Raji (cell line): ENCODE data around the gene TTC21A.

Experiments used
- POLR2A ChIP-seq: IDR thresholded peaks from 2 replicates; pipeline ENCODE4 v1.6.1; 2011; ENCODE audit warnings: low read depth, low read length, control low read depth; ENCODE audit not compliant: insufficient read depth

TTC21A gene

GRCh38 chr3:39124876-39125840 lies 17.7 kb downstream of the TTC21A start:
- TF ChIP-seq POLR2A, result no peak

GRCh38 chr3:39125841-39126500 lies 18.5 kb downstream of the TTC21A start:
- no peak for TF ChIP-seq POLR2A

GRCh38 chr3:39126532-39127071 lies 19.1 kb downstream of the TTC21A start:
- TF ChIP-seq POLR2A, result no peak

GRCh38 chr3:39127269-39127907 lies 19.9 kb downstream of the TTC21A start:
- no peak for TF ChIP-seq POLR2A

- TF ChIP-seq POLR2A, result no peak
These were observed 20.4 kb downstream of the TTC21A start for GRCh38 chr3:39127908-39128304.

GRCh38 chr3:39128951-39129350 lies 21.5 kb downstream of the TTC21A start:
- TF ChIP-seq POLR2A, result no peak

GRCh38 chr3:39130026-39130425 lies 22.5 kb downstream of the TTC21A start:
- TF ChIP-seq POLR2A, result no peak

GRCh38 chr3:39130693-39131265 lies 23.3 kb downstream of the TTC21A start:
- TF ChIP-seq POLR2A, result no peak

- no peak for TF ChIP-seq POLR2A
These were observed 24.9 kb downstream of the TTC21A start for GRCh38 chr3:39132096-39133092.

GRCh38 chr3:39133093-39133490 lies 25.6 kb downstream of the TTC21A start:
- no peak for TF ChIP-seq POLR2A

GRCh38 chr3:39133822-39134221 lies 26.3 kb downstream of the TTC21A start:
- TF ChIP-seq POLR2A, result no peak

- TF ChIP-seq POLR2A, result no peak
These were observed 26.8 kb downstream of the TTC21A start for GRCh38 chr3:39134305-39134704.

- TF ChIP-seq POLR2A, result no peak
These were observed 27.8 kb downstream of the TTC21A start for GRCh38 chr3:39135170-39135805.
